H1 (cell line): ENCODE data around the gene FAAH. TPM values are rescaled to one million over a fixed set of nuclear protein-coding genes. Genes with fewer than 3 reads are reported as not detected.

Source experiments
- CTCF ChIA-PET: fragments of 300-600 bp; sonication (Branson Sonifier 250); formaldehyde crosslinking; loops from one replicate; lab custom pipeline; 2021; ENCODE audit not compliant: partially characterized antibody; lab: Charles Lee
- POLR2A ChIA-PET: fragments of 300-600 bp; sonication (Branson Sonifier 250); formaldehyde crosslinking; loops from one replicate; lab custom pipeline; 2021; ENCODE audit warnings: inconsistent platforms; ENCODE audit not compliant: partially characterized antibody; lab: Charles Lee
- DNase-seq, 2 experiments: peaks; one replicate each; pipeline versions ENCODE4 v3.0.0 to v3.0.0-alpha.2; 2010 to 2022; ENCODE audit warnings: low spot score in 2 of 2, low read depth in 1 of 2, mixed read lengths in 1 of 2
- FAIRE-seq: peaks from 2 replicates; lab custom pipeline; 2011; peaks lifted over from hg19 to GRCh38; lab: Jason Lieb, UNC
- H2AFZ ChIP-seq: 2 replicates; pipeline ENCODE4 v1.8.1; 2012; ENCODE audit warnings: low read length, inconsistent platforms
- H2AK5ac ChIP-seq: 2 replicates; pipeline ENCODE4 v1.6.1; 2013; ENCODE audit warnings: low read depth, low read length
- H2BK120ac ChIP-seq: replicated peaks from 2 replicates; pipeline ENCODE3; 2013; ENCODE audit warnings: low read depth, low read length, inconsistent platforms
- H2BK12ac ChIP-seq: 2 replicates; pipeline ENCODE4 v1.6.1; 2013; ENCODE audit warnings: low read depth, low read length
- H2BK15ac ChIP-seq: 2 replicates; pipeline ENCODE4 v1.6.1; 2013; ENCODE audit warnings: low read length
- H2BK20ac ChIP-seq: 2 replicates; pipeline ENCODE4 v1.6.1; 2013; ENCODE audit warnings: low read length
- H2BK5ac ChIP-seq: 2 replicates; pipeline ENCODE4 v1.6.1; 2013; ENCODE audit warnings: low read depth, low read length
- H3K14ac ChIP-seq: 2 replicates; pipeline ENCODE4 v1.6.1; 2013; ENCODE audit warnings: inconsistent platforms; ENCODE audit not compliant: insufficient read length
- H3K18ac ChIP-seq: 2 replicates; pipeline ENCODE4 v1.6.1; 2013; ENCODE audit warnings: low read length; ENCODE audit errors: extremely low read depth
- H3K23ac ChIP-seq: 2 replicates; pipeline ENCODE4 v1.6.1; 2013; ENCODE audit warnings: inconsistent platforms; ENCODE audit not compliant: insufficient read length
- H3K23me2 ChIP-seq: 2 replicates; pipeline ENCODE4 v1.6.1; 2013; ENCODE audit warnings: low read depth, low read length
- H3K27ac ChIP-seq: 2 replicates; pipeline ENCODE4 v1.6.1; 2011; ENCODE audit warnings: low read depth, low read length, inconsistent platforms
- H3K27me3 ChIP-seq, 4 experiments: replicated peaks in 1 of 4; 1 replicate in 1 of 4; 2 replicates in 3 of 4; pipeline versions ENCODE4 v1.6.1 to v1.8.1; 2011 to 2013; ENCODE audit warnings: low read length in 3 of 4, mild to moderate bottlenecking in 3 of 4, inconsistent platforms in 2 of 4, mixed read lengths in 2 of 4, moderate library complexity in 1 of 4; ENCODE audit not compliant: control insufficient read depth in 3 of 4, insufficient read depth in 3 of 4; ENCODE audit errors: extremely low read depth in 1 of 4
- H3K36me3 ChIP-seq, 4 experiments: 2 replicates each; pipeline versions ENCODE4 v1.6.1 to v1.8.1; 2011 to 2013; ENCODE audit warnings: mild to moderate bottlenecking in 4 of 4, low read length in 3 of 4, moderate library complexity in 2 of 4, control low read depth in 1 of 4, inconsistent platforms in 1 of 4; ENCODE audit not compliant: insufficient read depth in 4 of 4, control insufficient read depth in 2 of 4
- H3K4ac ChIP-seq: replicated peaks from 2 replicates; pipeline ENCODE3; 2013; ENCODE audit warnings: low read length, low read depth, mixed read lengths, inconsistent platforms; ENCODE audit not compliant: insufficient read length
- H3K4me1 ChIP-seq, 4 experiments: replicated peaks in 1 of 4; 1 replicate in 1 of 4; 2 replicates in 3 of 4; pipeline versions ENCODE4 v1.6.1 to v1.8.1; 2011 to 2013; ENCODE audit warnings: low read length in 3 of 4, inconsistent platforms in 2 of 4, mixed read lengths in 1 of 4; ENCODE audit not compliant: insufficient read depth in 4 of 4, control insufficient read depth in 3 of 4
- H3K4me2 ChIP-seq, 2 experiments: 2 replicates each; pipeline versions ENCODE4 v1.6.1 to v1.8.1; 2011 to 2013; ENCODE audit warnings: low read depth in 2 of 2, low read length in 2 of 2, control low read depth in 1 of 2, inconsistent platforms in 1 of 2, mild to moderate bottlenecking in 1 of 2; ENCODE audit not compliant: insufficient read depth in 1 of 2
- H3K4me3 ChIP-seq, 4 experiments: fragments of 200-600, 300-600 bp in 1 of 4; sonication (generic), shearing (Covaris generic), sonication (Bioruptor Twin) in 1 of 4; 2 replicates each; pipeline versions ENCODE4 v1.5.1 to v1.8.1; 2011 to 2016; ENCODE audit warnings: low read length in 4 of 4, low read depth in 3 of 4, control low read depth in 2 of 4, inconsistent platforms in 2 of 4, mild to moderate bottlenecking in 2 of 4, mixed read lengths in 1 of 4, moderate library complexity in 1 of 4; ENCODE audit not compliant: insufficient read depth in 2 of 4; ENCODE audit errors: extremely low read depth in 1 of 4
- H3K56ac ChIP-seq: replicated peaks from 2 replicates; pipeline ENCODE3; 2013; ENCODE audit warnings: low read depth, mild to moderate bottlenecking, mixed read lengths, low read length, inconsistent platforms; ENCODE audit not compliant: insufficient read length
- H3K79me1 ChIP-seq: 2 replicates; pipeline ENCODE4 v1.6.1; 2013; ENCODE audit warnings: low read depth, low read length, control low read depth
- H3K79me2 ChIP-seq, 2 experiments: 2 replicates each; pipeline versions ENCODE4 v1.6.1 to v1.8.1; 2012 to 2013; ENCODE audit warnings: low read length in 2 of 2, mild to moderate bottlenecking in 2 of 2, inconsistent platforms in 1 of 2; ENCODE audit not compliant: insufficient read depth in 2 of 2, control insufficient read depth in 1 of 2
- H3K9ac ChIP-seq, 4 experiments: replicated peaks in 1 of 4; 1 replicate in 1 of 4; 2 replicates in 3 of 4; pipeline versions ENCODE4 v1.6.1 to v1.8.1; 2011 to 2013; ENCODE audit warnings: low read depth in 3 of 4, low read length in 3 of 4, control low read depth in 2 of 4, mild to moderate bottlenecking in 2 of 4, moderate library complexity in 2 of 4, inconsistent platforms in 1 of 4; ENCODE audit errors: extremely low read depth in 1 of 4
- H3K9me3 ChIP-seq, 2 experiments: 2 replicates each; pipeline versions ENCODE4 v1.6.1 to v1.8.1; 2012 to 2013; ENCODE audit warnings: mild to moderate bottlenecking in 2 of 2, moderate library complexity in 2 of 2, control low read depth in 1 of 2, inconsistent platforms in 1 of 2, low read depth in 1 of 2, low read length in 1 of 2, mixed read lengths in 1 of 2; ENCODE audit not compliant: insufficient read depth in 2 of 2
- H4K20me1 ChIP-seq, 2 experiments: replicated peaks in 1 of 2; 2 replicates each; pipeline versions ENCODE3 to v1.8.1; 2011 to 2013; ENCODE audit warnings: inconsistent platforms in 2 of 2, low read length in 2 of 2, mild to moderate bottlenecking in 1 of 2; ENCODE audit not compliant: insufficient read depth in 2 of 2, control insufficient read depth in 1 of 2
- H4K5ac ChIP-seq: 2 replicates; pipeline ENCODE4 v1.6.1; 2013; ENCODE audit warnings: low read length, low read depth, mixed read lengths, inconsistent platforms; ENCODE audit not compliant: insufficient read length
- H4K8ac ChIP-seq: 2 replicates; pipeline ENCODE4 v1.8.0; 2013; ENCODE audit warnings: mild to moderate bottlenecking, moderate library complexity, low read length, inconsistent platforms; ENCODE audit not compliant: insufficient read depth; ENCODE audit errors: extremely low read depth
- H4K91ac ChIP-seq: replicated peaks from 2 replicates; pipeline ENCODE3; 2013; ENCODE audit warnings: low read length, mixed read lengths, inconsistent platforms; ENCODE audit not compliant: insufficient read length
- ATF2 ChIP-seq: IDR thresholded peaks from 2 replicates; pipeline ENCODE4 v1.6.1; 2012; ENCODE audit warnings: low read length, inconsistent platforms
- BACH1 ChIP-seq: IDR thresholded peaks from 2 replicates; pipeline ENCODE4 v1.6.1; 2012; ENCODE audit warnings: low read length, improper control_type of control experiment
- BRCA1 ChIP-seq: IDR thresholded peaks from 2 replicates; pipeline ENCODE4 v1.6.1; 2012; ENCODE audit warnings: low read depth, low read length, improper control_type of control experiment
- GTF2F1 ChIP-seq: IDR thresholded peaks from 2 replicates; pipeline ENCODE4 v1.6.1; 2012; ENCODE audit warnings: low read depth, low read length, improper control_type of control experiment, borderline replicate concordance
- MAFK ChIP-seq: IDR thresholded peaks from 2 replicates; pipeline ENCODE4 v1.6.1; 2012; ENCODE audit warnings: low read depth, mild to moderate bottlenecking, improper control_type of control experiment, low read length
- POLR2A ChIP-seq, 2 experiments: IDR thresholded peaks; 1 replicate in 1 of 2; 2 replicates in 1 of 2; pipeline ENCODE4 v1.6.1; 2011; ENCODE audit warnings: low read depth in 2 of 2, low read length in 2 of 2, mild to moderate bottlenecking in 2 of 2; ENCODE audit errors: control extremely low read depth in 1 of 2
- TCF12 ChIP-seq: IDR thresholded peaks from 2 replicates; pipeline ENCODE4 v1.6.1; 2011; ENCODE audit warnings: low read depth, mild to moderate bottlenecking, low read length
- WGBS, 2 experiments: shearing (Covaris generic) in 1 of 2; methylation state at CpG; one replicate each; pipeline versions ENCODE4 v1.1.6 to v1.1.7; 2013 to 2015; ENCODE audit warnings: low lambda C conversion rate in 2 of 2, mixed read lengths in 2 of 2, inconsistent platforms in 1 of 2, low coverage in 1 of 2, missing lambda C conversion rate in 1 of 2; ENCODE audit not compliant: insufficient replicate concordance in 2 of 2, insufficient coverage in 1 of 2, insufficient read length in 1 of 2; ENCODE audit errors: extremely low coverage in 1 of 2, missing lambda C conversion rate in 1 of 2; 5-methylcytosine and 5-hydroxymethylcytosine counted together
- polyA plus RNA-seq, 7 experiments: library from polyadenylated mRNA; depleted of rRNA in 3 of 7; stranded (reverse) in 5 of 7; unstranded in 2 of 7; fragments of >200 nt in 5 of 7; fragments of 200-250 nt in 2 of 7; gene quantifications; 1 replicate in 5 of 7; 2 replicates in 1 of 7; 4 replicates in 1 of 7; pipeline versions ENCODE4 v1.2.1 to v1.2.3, GENCODE V29; 2011 to 2013; ENCODE audit warnings: missing spikeins in 2 of 7, mixed read lengths in 2 of 7
- total RNA-seq: library from RNA; stranded (reverse); fragmentation: NEBNext Ultra II Directional; extraction: Animal tissue kit (Norgen Biotek cat#: 25700); gene quantifications from 2 replicates; pipeline ENCODE4 v1.2.1, GENCODE V29; 2021
- TF ChIP-seq, protein P1 (sequence below): IDR thresholded peaks from 2 replicates; pipeline ENCODE4 v1.6.1; 2012; ENCODE audit warnings: inconsistent platforms

FAAH gene
- total and polyA plus RNA-seq, 2 of the 8 experiments (the other 6 are each of a cell fraction or from before 2014, with no cell fraction given), result 41.2 to 47.3 TPM

- H3K9me3 ChIP-seq, result no peaks in the 10 kb centered on the region
- WGBS, 2 experiments, result 87% methylated on average over 1 of the region's 1 CpG; no CpG with 5 or more reads in 1 of the 2 experiments
These were observed 42.7 kb downstream of the FAAH start for GRCh38 chr1:46436844-46437243.

More at GRCh38 chr1:46436844-46437243, 42.7 kb downstream of the FAAH start:
- ChIA-PET POLR2A (interaction anchor here (0.6 to 9.9 kb wide), 2 partner anchors 16 to 56 kb away, joined by 3 to 80 read pairs; no protein-coding TSS in a partner anchor), CTCF (interaction anchor here (0.5 to 27.2 kb wide), 10 partner anchors 8 to 838 kb away, joined by 3 to 513 read pairs (median 7); partner anchors contain the start of gene MKNK1)
- FAIRE-seq (no peak), DNase-seq (no peak)
- H3K18ac ChIP-seq, result no peak overlapping the region
- no peak overlapping the region for H2AK5ac ChIP-seq
- no peaks in the 10 kb centered on the region for H3K36me3 ChIP-seq
- no peaks in the 10 kb centered on the region for H4K20me1 ChIP-seq
- H2BK15ac ChIP-seq, result no peak overlapping the region
- H3K23me2 ChIP-seq, result peaks cover 4% of the 10 kb centered on the region; the same call in 1 of the 2 replicates
- H3K79me1 ChIP-seq, result no peaks in the 10 kb centered on the region
- H3K79me2 ChIP-seq, result no peaks in the 10 kb centered on the region
- no peak overlapping the region for H3K4me3 ChIP-seq
- no peaks in the 10 kb centered on the region; a peak in 2 of 7 replicates for H3K27me3 ChIP-seq
- H4K91ac ChIP-seq, result no peak overlapping the region
- no peak overlapping the region for H2AFZ ChIP-seq
- H2BK120ac ChIP-seq, result no peak overlapping the region
- no peak overlapping the region for H3K9ac ChIP-seq
- no peak overlapping the region for H4K5ac ChIP-seq
- peaks cover 0 to 7% (median 2%) of the 10 kb centered on the region in 4 experiments; a peak in 3 of 7 replicates for H3K4me1 ChIP-seq
- H2BK12ac ChIP-seq, result no peak overlapping the region
- H3K23ac ChIP-seq, result no peak overlapping the region
- H3K4ac ChIP-seq, result no peak overlapping the region
- H2BK5ac ChIP-seq, result no peak overlapping the region
- H3K14ac ChIP-seq, result no peak overlapping the region
- H3K4me2 ChIP-seq, result no peak overlapping the region
- no peak overlapping the region for H4K8ac ChIP-seq
- H2BK20ac ChIP-seq, result no peak overlapping the region
- TF ChIP-seq BRCA1, result no peak
- no peak for TF ChIP-seq GTF2F1
- no peak for TF ChIP-seq TCF12
- TF ChIP-seq, protein P1, sequence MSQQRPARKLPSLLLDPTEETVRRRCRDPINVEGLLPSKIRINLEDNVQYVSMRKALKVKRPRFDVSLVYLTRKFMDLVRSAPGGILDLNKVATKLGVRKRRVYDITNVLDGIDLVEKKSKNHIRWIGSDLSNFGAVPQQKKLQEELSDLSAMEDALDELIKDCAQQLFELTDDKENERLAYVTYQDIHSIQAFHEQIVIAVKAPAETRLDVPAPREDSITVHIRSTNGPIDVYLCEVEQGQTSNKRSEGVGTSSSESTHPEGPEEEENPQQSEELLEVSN, result no peak
- TF ChIP-seq BACH1, result no peak
- TF ChIP-seq MAFK, result no peak
- no peak for TF ChIP-seq POLR2A (IDR thresholded peaks at IDR 0.05; ENCODE audit: control extremely low read depth in 1 of 2, low read depth in 2 of 2, low read length in 2 of 2)
- no peak for TF ChIP-seq ATF2
- TF ChIP-seq, all 59 proteins: peak for 0
- H3K27ac ChIP-seq, result no peak overlapping the region
- no peak overlapping the region for H3K56ac ChIP-seq
